HG03045 (cell line): ENCODE results near the gene LAYN.

Source experiments
- ATAC-seq: cut with Tn5 transposase; IDR thresholded peaks from one replicate; pipeline ENCODE4 v1.9.1; 2021; ENCODE audit warnings: mild to moderate bottlenecking, moderate library complexity; ENCODE audit not compliant: unreplicated experiment

The LAYN gene

DNA sequence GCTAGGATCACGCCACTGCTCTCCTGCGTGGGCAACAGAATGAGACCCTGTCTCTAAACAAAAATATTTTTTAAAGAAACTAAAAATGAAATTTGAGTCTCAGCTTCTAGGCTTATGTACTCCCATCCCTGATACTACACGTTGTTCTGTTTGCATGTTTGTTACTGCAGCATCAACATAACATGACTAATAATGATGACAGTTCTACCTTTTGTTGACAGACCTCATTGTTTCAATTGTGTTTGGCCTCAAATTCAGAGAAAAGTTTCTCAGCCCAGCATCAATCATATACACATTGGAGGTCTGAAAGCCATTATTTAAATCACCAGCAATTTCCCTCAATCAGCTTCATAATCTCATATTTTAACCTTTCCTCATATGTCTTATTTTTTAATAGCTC is 20.8 kb downstream of the LAYN start:
- no peak for ATAC-seq

DNA sequence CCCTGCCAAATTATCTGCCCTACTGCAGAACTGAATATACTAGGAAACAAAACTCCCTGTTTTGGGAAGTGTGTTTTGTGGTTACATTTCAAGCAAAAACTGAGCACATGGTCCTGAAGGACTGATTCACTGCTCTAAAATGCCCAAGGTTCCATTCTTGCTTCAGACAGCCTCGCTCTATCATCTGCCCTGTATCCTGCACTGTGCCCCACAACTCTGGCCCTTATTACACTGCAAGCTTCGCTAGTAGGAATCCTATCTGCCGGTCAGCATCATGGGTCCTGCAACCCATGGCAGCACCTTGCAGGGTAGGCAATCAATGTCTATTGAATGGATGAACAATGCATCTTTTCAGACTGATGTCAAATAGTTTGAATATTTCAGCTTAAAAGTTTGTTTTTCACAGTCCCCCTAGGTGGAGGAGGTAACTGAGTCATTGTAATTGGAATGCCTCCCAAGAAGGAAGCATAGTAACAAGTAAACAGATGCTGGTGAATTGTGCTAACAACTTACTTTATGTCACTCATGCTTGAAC is 21.3 kb downstream of the LAYN start:
- no peak for ATAC-seq

DNA sequence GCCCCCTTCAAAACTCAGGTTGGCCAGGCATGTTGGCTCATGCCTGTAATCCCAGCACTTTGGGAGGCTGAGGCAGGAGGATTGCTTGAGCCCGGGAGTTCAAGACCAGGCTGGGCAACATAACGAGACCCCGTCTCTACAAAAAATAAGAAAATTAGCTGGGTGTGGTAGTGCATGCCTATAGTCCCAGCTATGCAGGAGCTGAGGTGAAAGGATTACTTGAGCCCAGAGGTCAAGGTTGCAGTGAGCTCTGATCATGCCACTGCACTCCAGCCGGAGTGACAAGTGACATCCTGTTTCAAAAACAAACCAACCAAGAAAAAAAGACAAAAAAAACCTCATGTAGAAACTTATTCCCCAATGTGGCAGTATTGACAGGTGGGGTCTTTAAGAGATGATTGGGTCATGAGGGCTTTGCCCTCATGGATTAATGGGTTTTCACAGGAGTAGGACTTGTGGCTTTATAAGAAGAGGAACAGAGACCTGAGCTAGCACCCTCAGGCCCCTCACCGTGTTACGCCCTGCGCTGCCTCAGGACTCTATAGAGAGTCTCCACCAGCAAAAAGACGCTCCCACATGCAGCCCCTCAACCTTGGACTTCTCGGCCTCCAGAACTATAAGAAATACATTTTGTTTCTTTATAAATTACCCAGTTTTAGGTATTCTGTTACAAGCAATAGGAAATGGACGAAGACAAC is 22.3 kb downstream of the LAYN start:
- no peak for ATAC-seq

DNA sequence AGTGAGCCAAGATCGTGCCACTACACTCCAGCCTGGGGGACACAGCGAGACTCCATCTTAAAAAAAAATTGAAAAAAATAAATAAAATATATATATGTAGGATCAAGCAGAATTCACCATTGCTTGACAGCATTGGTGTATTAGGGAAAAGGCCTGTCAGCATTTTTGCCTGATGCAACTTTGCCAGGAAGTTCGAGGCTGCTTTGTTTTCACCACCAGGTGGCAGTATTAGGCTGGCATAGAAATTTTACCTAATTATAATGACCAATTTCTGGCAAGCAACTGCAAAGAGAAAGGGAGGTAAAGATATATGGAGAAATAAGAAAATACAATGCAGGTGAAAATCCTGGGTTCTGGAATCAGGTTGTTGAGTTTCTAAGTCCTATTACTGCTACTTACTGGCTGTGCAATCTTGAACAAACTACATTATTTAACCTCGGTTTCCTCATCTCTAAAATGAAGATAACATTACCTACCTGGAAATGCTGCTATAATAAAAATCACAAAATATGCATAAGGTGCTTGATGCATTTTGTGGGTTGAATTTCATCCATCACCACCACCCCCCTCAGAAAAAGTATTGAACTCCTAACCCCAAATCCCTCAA is 24.7 kb downstream of the LAYN start:
- no peak for ATAC-seq

DNA sequence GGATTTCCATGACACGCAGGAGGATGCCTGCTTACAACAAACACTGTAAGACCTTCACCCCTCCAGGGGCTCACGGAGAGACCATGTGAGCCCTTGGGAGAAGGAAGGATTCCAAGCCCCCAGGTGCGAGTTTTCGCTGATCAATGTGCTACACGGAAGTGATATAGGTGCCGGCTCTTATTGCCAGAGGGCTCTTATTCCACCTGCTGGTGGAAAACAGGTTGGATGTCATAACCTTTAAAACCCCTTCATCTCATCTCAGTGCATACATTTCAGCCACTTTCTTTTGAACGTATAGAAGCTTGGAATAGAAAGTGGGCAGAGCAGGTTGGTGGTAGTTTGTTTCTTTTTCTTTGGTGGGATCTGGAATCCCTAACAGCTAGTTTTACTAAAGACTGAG is 25.8 kb downstream of the LAYN start:
- ATAC-seq = no peak

DNA sequence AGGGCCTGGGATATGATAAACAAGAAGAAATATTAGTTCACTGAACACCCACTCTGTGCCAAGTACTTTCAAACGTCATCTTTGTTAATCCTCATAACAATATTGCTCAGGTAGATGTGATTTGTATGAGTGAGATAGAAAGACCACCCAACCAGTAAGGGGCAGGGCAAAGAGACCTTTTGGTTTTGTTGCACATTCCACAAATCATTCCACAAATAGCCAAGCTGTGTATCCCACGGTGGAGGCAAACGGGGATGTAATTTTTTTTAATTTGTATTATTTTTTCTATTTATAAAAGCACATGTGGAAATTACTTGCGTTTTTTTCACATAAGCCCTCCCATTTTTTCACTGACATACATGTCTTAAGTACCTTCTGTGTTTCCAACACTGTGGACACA is 29.0 kb downstream of the LAYN start:
- ATAC-seq = no peak

DNA sequence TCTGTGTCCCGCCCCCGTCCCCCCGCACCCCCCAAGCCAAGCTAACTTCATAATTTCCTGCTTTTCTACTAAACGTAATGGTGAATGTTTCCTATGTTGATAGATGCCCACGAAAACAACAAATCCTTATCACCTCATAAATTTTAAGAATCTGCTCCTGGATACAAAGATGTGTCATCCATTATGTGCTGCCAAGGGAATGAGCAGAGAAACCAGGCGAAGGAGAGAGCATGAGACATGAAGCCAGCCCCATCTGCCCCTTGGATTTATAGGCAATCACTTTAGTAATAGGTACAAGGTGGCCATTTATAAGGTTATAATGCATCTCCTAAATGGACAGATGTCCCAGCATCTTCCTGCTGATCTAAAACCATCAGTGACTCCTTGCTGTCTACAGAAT is 30.3 kb downstream of the LAYN start:
- ATAC-seq = no peak

DNA sequence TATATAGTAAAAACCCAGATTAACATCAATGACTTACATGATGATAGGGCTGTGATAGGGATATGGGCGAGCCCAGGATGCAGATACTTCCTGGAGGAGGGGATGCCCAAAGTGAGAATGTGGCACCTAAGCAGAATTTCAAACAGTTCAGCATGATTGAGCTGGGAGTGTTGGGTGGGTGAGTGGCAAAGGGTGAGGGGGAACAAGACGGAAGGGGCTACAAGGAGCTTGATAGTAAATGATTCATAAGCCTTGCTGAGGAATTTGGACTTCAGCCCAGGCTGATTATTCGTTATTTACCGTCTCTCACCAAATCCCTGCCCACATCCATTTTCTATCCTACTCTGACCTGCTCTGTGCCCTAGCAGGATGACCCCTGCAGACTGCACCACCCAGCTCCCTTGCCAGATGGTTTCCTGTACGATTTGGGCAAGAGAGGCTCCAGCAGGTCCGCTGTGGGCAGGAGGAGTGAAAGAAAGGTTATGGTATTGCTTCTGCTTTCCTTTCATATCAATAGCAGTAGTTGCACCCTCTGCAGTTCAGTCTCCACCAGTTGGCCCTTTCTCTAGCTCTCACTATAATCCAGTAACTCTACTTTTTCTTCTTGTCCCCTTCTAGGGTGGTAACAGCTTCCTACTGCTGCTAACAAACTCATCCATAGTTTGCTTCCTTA is 31.4 kb downstream of the LAYN start:
- no peak for ATAC-seq

DNA sequence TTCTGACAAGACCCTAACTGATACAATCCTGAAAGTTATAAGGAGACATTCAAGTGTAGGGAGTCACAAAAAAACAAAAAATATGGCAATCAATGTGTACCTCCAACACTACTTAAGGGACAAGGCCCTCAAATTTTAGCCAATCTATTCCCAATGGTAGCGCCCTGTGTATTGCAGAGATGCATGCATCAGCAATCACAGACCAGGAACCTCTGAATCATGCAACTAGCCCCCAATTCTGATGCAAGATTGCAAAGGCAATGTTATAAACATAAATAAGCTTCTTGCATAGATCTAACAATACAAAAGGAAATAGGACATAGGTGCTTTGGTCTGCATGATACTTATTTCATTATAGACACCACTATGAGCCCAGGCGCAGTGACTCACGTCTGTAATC is 32.1 kb downstream of the LAYN start:
- no peak for ATAC-seq

DNA sequence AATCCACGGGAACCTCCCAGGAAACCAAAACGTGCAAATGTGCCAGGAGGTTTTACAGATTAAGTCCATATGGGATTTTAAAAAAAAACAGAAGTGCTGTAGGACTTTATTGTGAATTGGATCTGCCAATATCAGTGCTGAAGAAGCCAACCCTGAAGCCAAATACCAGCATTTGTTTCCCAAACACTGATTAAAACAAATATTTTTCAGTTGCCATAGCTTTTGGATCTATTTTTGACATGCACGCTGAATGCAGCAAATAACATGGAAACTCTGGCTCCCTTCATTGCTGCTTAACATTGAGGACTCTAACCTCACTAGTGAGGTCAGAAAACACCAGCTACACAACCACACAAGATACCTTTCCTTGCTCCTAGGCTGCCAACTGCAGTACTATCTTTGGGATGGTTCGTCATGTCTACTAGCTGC is 33.3 kb downstream of the LAYN start:
- ATAC-seq = no peak

DNA sequence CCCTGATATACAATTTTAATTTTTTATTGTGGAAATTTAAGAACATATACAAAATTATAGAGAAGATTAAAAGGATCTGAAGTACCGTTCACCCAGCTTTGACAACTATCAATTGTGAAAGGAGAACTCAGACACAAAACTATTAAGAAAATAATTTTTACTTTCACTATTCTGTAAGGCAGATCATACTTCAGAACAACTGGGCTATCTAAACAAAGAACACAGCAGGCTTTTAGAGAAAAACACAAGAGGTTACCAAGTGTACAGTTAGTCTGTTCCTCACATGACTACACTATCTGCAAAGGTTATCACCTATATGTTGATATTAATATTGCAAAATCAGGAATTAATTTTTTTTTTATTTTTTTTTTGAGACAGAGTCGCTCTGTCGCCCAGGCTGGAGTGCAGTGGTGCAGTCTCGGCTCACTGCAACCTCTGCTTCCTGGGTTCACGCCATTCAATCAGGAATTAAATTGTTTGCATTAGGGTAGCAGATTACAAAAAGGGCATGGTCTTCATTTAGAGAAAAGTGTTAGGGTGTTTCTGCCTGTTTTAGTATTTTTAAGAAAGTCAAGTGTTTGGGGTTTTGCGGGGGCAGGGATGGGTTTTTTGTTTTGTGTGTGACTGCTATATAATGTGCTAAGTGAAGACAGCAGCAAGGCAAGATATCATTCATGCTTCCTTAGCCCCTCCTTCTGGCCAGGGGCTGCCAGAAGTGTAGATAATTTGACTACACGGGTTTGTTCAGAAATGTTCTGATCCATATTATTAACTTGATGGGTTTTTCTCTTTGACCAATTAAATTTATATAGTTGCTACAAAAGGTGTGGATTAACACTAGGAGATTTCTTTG is 34.1 kb downstream of the LAYN start:
- no peak for ATAC-seq

DNA sequence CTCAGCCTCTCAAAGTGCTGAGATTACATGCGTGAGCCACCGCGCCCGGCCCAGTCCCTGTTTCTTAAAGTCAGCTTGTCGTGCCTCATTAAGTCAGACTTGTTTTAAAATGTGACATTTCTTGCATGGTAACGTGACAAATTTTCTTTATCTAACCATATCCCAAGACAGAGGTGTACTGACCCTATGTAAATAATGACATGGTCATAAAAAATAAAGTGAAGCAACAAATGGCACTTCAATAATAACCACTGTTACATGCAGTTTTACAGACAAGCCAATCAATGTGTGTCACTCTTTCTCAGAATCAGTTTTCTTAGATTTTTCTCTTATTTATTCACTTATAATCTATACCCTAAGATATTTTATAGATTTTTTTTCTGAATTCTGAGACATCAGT is 35.2 kb downstream of the LAYN start:
- ATAC-seq = no peak

DNA sequence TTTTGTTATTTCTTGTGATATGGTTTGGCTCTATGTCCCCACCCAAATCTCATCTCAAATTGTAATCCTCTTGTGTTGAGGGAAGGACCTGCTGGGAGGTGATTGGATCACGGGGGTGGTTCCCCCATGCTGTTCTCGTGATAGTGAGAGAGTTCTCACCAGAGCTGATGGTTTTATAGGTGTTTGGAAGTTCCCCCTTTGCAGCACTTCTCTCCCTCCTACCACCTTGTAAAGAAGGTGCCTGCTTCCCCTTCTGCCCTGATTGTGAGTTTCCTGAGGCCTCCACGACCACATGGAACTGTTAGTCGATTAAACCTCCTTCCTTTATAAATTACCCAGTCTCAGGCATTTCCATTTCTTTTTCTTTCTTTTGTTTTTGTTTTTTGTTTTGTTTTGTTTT is 37.3 kb downstream of the LAYN start:
- ATAC-seq = no peak

DNA sequence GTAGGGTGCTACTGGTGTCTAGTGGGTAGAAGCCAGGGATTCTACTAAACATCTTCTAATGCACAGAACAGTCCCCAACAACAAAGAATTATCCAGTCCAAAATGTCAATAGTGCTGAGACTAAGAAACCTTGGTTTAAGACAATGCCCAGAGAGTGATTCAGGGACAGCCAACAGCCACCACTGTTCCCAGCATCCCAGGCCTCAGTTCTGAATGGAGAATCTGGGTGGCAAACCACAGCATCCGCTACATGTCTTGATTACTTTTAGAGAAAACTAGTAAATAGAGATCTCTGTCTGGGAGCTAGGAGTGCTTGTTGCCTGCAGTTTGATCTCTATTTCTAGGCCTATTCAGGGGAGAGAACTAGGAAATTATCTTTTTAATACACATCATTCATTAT is 40.8 kb downstream of the LAYN start:
- ATAC-seq = no peak

DNA sequence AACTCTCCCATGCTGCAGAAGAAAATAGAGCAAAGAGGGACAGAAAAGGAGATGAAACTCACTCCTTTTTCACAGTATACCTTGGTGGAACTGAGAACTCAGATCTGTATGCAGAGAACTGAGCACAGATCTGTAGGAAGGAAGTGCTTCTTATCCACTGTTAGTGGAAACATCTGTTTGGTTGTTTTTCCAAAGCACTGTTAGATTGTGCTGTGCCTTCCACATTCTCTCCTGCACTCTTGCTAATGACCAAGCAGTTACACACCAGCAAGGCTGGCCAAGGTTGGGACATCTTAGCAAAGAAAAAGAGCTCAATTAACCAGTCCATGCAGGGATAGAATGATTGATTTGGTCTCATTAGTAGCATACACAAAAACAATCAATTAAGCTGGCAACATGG is 41.6 kb downstream of the LAYN start:
- ATAC-seq = no peak

DNA sequence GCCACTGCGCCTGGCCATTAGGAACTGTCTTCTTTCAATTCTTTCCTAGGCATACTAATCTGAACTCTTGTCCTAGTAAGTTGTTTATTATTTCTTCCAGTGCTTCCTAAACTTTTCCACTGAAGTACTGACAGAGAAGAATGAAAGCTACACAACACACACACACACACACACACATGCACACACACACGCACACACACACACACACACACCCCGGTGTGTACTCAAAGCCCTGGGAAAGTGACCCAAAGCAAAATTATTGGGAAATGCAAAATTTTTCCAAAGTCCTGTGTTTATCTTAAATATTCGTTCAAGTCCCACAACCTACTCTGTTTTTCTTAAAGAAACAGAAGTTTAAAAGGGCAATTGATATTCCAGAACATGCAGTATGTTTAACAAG is 42.4 kb downstream of the LAYN start:
- no peak for ATAC-seq

DNA sequence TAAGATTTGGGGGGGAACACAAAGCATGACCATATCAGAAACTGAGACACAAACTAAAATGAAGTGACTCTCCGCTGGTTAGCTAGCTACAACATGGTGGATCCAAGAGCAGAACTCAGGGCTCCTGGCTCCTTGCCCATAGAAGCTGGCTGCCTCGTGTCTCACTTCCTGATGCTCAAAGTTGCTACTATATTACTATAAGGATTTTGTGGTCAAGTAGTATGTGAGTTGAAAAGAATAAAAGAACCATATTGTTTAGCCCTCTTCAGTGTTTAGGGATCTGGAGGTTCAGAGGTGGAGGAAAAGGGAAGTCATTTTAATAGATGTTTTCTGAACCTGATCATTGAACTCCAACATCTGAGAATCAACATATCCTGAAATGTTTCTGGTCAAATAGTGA is 44.9 kb downstream of the LAYN start:
- no peak for ATAC-seq

DNA sequence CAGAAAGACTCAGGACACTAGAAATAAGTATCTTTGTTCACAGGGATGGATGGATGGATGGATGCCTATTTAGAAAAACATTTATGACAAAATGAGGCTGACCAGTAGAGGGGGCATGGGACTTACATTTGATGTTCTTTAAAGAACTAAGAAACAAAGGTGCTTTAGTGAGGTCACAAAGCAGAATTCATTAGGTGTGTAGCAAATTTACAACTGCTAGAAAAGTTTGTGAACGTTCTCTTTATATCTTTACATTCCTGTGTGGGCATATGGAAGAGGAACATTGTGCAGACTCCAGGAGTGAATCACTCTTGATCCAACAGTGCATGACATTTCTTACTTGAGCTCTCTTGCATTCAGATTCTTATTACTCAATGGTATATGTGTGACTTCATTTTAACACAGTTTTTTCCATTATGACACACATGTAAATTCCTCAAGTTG is 45.9 kb downstream of the LAYN start:
- no peak for ATAC-seq

DNA sequence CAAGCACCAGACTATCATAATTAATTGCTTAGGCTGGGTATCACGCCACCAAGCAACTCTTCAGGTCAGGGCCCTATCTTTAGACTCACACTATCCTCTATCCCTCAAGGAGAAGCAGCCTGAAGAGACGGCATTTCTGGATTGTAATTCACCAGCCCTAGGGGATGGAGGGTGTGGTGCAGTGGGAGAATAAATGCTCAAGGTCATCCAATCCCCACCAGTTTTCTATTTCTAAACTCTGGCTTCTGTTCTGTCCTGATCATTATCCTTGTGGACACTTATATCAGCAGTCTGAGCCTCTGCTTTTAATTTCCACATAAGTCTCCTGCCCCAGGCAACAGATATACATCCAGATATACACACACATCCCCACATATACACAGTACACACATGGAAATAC is 48.6 kb downstream of the LAYN start:
- no peak for ATAC-seq

DNA sequence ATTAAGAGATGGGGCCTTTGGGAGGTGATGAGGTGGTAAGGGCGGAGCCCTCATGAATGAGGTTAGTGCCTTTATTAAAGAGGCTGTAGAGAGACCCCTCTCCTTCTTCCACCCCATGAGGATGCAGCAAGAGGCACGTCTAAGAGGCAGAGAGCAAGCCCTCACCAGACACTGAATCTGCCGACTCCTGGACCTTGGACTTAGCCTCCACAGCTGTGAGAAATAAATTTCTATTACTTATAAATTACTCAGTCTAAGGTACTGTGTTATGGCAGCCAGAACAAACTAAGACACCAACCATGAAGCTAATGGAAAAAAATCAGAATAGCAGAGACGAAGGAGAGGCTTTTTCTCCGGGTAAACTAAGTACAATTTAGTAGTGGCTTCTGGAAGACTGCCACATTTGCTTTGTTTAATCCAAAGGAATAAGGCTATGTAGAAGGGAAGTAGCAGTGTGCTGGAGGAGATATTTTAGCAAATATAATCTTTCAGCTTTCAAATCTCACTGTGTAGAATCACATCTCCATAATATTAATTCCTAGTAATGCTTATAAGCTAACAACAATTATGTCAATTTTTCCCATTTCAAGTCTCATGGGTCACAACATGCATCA is 49.5 kb downstream of the LAYN start:
- no peak for ATAC-seq
